Measurements from ENCODE around the gene TPSD1. TPM values are rescaled to one million over a fixed set of nuclear protein-coding genes. Genes with fewer than 3 reads are reported as not detected.
"Not testable (repeated sequence)": the region's sequence is repeated elsewhere in the genome, so short reads cannot be mapped to it uniquely, and the experiment has no call there.

The TPSD1 gene
- total RNA-seq, 1 experiment from 2014 or later: not detected

DNA sequence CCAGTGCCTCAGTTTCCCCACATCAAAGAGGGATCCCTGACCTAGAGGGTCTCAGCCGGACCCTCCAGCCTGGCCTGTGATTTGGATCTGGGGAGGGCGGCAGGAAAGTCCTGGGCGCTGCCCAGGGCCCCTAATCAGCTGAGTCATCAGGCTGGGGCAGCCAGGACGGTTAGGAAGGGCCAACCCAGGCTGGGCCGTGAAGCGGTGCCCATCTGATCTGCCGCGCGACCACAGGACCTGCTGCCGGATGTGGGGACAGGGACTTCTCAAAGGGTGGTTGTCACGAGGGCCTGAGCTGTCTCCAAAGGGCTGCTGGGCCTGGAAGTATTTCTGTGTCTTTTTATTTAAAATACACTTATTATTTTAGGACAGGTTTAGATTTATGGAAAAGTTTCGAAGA is 11.0 kb upstream of the TPSD1 start:
- no peaks in the 10 kb centered on the region for H3K4me1 Mint-ChIP-seq (ENCODE audit: low read depth, unreplicated experiment)
- H3K36me3 Mint-ChIP-seq (ENCODE audit: insufficient read depth, unreplicated experiment): no peaks in the 10 kb centered on the region
- intact Hi-C loops (cut with micrococcal nuclease; ENCODE audit: unreplicated experiment): no loop called here
- H3K4me3 Mint-ChIP-seq (ENCODE audit: low read depth, unreplicated experiment): no peak overlapping the region
- no TSS peak for BruUV-seq (replicated peaks)
- H3K9me3 Mint-ChIP-seq (ENCODE audit: low read depth, unreplicated experiment): no peaks in the 10 kb centered on the region
- peaks cover 47% of the 10 kb centered on the region for H3K27me3 Mint-ChIP-seq (ENCODE audit: unreplicated experiment)
- DNase-seq: peak; percentile 31
- CTCF ChIA-PET: interaction anchor here (0.8 kb wide), 1 partner anchor 85 kb away, joined by 4 read pairs; no protein-coding TSS in a partner anchor
- TF ChIP-seq, protein P1, sequence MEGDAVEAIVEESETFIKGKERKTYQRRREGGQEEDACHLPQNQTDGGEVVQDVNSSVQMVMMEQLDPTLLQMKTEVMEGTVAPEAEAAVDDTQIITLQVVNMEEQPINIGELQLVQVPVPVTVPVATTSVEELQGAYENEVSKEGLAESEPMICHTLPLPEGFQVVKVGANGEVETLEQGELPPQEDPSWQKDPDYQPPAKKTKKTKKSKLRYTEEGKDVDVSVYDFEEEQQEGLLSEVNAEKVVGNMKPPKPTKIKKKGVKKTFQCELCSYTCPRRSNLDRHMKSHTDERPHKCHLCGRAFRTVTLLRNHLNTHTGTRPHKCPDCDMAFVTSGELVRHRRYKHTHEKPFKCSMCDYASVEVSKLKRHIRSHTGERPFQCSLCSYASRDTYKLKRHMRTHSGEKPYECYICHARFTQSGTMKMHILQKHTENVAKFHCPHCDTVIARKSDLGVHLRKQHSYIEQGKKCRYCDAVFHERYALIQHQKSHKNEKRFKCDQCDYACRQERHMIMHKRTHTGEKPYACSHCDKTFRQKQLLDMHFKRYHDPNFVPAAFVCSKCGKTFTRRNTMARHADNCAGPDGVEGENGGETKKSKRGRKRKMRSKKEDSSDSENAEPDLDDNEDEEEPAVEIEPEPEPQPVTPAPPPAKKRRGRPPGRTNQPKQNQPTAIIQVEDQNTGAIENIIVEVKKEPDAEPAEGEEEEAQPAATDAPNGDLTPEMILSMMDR (IDR thresholded peaks at IDR 0.05; ENCODE audit: unreplicated experiment): no peak
- no peak overlapping the region for H3K27ac Mint-ChIP-seq (ENCODE audit: unreplicated experiment)

DNA sequence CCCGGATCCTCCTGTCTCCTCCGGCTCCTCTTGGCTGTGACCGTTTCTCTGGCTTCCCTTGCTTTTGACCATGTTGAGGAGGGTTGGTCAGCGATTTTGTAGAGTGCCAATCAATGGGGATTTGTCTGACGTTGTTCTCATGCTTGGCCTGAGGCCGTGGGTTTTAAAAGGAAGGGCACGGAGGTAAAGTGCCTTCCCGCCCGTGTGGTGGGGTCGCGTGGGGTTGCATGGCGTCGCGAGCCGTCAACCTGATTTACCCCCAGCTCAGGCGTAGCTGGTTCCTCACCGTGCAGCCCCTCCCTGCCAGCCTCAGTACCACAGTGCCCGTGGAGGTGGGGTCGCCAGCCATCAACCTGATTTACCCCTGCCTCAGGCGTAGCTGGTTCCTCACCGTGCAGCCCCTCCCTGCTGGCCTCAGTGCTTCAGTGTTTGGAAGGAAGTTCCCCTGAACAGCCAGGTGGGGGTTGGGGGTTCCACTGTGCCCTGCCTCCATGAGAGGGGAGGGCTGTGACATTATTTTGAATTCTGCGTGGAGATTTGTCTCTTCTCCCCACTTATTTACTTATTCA is 10.3 kb upstream of the TPSD1 start:
- no peak overlapping the region for H3K27ac Mint-ChIP-seq (ENCODE audit: unreplicated experiment)
- H3K4me1 Mint-ChIP-seq (ENCODE audit: low read depth, unreplicated experiment): no peaks in the 10 kb centered on the region
- BruUV-seq (replicated peaks): no TSS peak
- no peaks in the 10 kb centered on the region for H3K36me3 Mint-ChIP-seq (ENCODE audit: insufficient read depth, unreplicated experiment)
- TF ChIP-seq, protein P1 (IDR thresholded peaks at IDR 0.05; ENCODE audit: unreplicated experiment): no peak
- intact Hi-C loops (cut with micrococcal nuclease; ENCODE audit: unreplicated experiment): no loop called here
- CTCF ChIA-PET: interaction anchor here (0.8 kb wide), 1 partner anchor 84 kb away, joined by 4 read pairs; no protein-coding TSS in a partner anchor
- no peaks in the 10 kb centered on the region for H3K9me3 Mint-ChIP-seq (ENCODE audit: low read depth, unreplicated experiment)
- H3K27me3 Mint-ChIP-seq (ENCODE audit: unreplicated experiment): peaks cover 47% of the 10 kb centered on the region
- H3K4me3 Mint-ChIP-seq (ENCODE audit: low read depth, unreplicated experiment): no peak overlapping the region
- no peak for DNase-seq

DNA sequence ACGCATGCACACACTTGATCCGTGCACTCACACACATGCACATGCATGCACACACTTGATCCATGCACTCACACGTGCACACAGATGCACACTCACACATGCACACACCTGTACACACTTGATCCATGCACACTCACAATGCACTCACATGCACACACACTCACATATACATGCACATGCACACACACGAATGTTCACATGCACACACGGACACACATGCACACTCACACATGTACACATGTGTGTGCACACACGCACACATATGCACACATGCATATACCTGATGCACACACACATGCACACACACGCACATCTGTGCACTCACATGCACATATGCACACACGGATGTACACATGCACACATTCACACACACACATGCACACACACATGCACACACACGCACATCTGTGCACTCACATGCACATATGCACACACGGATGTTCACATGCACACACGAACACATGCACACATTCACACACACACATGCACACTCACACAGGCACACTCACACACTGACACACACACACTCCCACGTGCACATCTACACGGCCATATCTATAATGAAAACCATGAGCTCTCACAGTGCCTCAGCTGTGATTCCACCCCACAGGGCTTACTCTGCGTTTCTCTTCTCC is 7.8 kb upstream of the TPSD1 start:
- H3K27ac Mint-ChIP-seq (ENCODE audit: unreplicated experiment); BruUV-seq (replicated peaks); intact Hi-C loops (cut with micrococcal nuclease; ENCODE audit: unreplicated experiment); H3K9me3 Mint-ChIP-seq (ENCODE audit: low read depth, unreplicated experiment); H3K36me3 Mint-ChIP-seq (ENCODE audit: insufficient read depth, unreplicated experiment); DNase-seq; H3K4me1 Mint-ChIP-seq (ENCODE audit: low read depth, unreplicated experiment); H3K4me3 Mint-ChIP-seq (ENCODE audit: low read depth, unreplicated experiment): not testable (repeated sequence)
- peaks cover 45% of the 10 kb centered on the region for H3K27me3 Mint-ChIP-seq (ENCODE audit: unreplicated experiment)
- CTCF ChIA-PET: interaction anchor here (1.2 kb wide), 1 partner anchor 29 kb away, joined by 3 read pairs; no protein-coding TSS in a partner anchor

DNA sequence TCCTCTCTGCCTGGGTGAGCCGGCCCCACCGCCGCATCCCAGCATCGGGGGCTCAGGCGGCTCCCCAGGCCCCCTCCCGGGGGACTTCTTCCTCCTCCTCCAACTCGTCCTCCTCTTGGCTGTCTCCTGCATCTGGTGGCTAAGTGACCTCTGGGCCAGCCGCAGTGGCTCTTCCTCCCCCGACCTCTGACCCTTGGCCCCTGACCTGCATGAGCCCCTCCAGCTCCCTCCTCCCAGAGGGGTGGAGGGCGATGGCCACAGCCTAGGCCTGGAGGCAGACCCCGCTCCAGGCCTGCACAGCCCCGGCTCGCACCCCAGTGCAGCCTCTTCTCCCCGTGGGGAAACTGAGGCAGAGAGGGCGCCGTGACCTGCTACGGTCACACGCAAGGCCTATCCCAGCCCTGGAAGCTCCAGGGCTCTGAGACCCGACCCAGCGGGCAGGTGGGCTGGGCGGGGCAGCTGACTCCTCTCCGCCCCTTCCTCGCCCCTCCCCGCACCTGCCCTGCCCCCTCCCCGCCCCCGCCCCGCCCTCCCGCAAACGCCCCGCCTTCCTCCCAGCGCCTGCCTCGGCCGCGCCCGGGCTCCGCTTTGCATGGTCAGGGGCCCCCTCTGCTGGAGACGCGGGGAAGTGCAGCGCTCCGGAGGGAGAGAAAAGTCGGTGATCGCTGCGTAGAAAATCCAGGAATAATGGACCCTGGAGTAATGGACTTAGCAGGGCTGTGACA is 6.7 kb upstream of the TPSD1 start:
- BruUV-seq (replicated peaks); CTCF ChIA-PET; intact Hi-C loops (cut with micrococcal nuclease; ENCODE audit: unreplicated experiment); H3K27ac Mint-ChIP-seq (ENCODE audit: unreplicated experiment); H3K4me1 Mint-ChIP-seq (ENCODE audit: low read depth, unreplicated experiment); DNase-seq; H3K4me3 Mint-ChIP-seq (ENCODE audit: low read depth, unreplicated experiment); H3K36me3 Mint-ChIP-seq (ENCODE audit: insufficient read depth, unreplicated experiment); H3K9me3 Mint-ChIP-seq (ENCODE audit: low read depth, unreplicated experiment): not testable (repeated sequence)
- H3K27me3 Mint-ChIP-seq (ENCODE audit: unreplicated experiment): peaks cover 36% of the 10 kb centered on the region

DNA sequence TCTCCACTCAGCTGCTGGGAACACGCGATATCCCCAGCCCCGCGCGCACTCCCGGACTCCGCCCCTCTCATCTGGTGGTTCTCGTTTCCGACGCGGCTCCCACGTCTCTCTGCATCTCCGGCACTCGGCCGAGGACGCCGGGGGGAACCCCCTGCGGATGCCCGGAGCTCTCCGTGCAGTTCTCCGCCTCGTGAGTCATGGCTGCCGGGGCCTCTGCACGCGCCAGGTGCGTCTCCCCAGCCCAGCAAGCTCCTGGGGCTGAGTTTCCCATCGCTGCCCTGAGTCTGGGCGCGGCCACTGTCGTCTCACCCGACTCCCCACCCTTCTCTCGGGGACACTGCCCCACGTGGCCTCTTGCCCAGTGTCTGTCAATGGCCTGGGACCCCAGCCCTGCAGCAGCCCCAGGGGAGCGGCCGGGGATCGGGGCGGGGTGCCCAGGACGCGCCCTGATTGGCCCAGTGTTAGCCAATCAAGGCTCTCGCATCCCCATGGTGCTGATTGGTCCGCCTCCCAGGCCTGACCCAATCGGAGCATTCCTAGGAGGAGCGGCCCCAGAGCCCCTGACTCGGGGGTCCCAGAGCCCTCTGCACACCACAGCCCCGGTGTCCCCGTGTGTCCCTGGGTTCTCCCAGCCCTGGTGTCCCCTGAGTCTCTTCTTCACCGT is 2.0 kb upstream of the TPSD1 start:
- not testable (repeated sequence) for H3K36me3 Mint-ChIP-seq (ENCODE audit: insufficient read depth, unreplicated experiment)

DNA sequence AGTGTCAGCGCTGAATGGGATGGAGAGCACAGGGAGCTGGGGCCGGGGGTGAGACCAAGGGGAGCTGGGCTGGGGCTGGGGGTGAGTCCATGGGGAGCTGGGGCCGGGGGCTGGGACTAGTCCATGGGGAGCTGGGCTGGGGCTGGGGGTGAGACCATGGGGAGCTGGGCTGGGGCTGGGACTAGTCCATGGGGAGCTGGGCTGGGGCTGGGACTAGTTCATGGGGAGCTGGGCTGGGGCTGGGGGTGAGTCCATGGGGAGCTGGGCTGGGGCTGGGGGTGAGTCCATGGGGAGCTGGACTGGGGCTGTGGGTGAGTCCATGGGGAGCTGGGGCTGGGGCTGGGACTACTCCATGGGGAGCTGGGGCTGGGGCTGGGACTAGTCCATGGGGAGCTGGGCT is 1.0 kb upstream of the TPSD1 start:
- CTCF ChIA-PET: not testable (repeated sequence)
- H3K27me3 Mint-ChIP-seq (ENCODE audit: unreplicated experiment): peaks cover 45% of the 10 kb centered on the region

More for the DNA sequence above, 2.0 kb upstream of the TPSD1 start:
- H3K4me1 Mint-ChIP-seq (ENCODE audit: low read depth, unreplicated experiment); CTCF ChIA-PET; H3K4me3 Mint-ChIP-seq (ENCODE audit: low read depth, unreplicated experiment); intact Hi-C loops (cut with micrococcal nuclease; ENCODE audit: unreplicated experiment); H3K27ac Mint-ChIP-seq (ENCODE audit: unreplicated experiment); DNase-seq; H3K9me3 Mint-ChIP-seq (ENCODE audit: low read depth, unreplicated experiment); BruUV-seq (replicated peaks): not testable (repeated sequence)
- H3K27me3 Mint-ChIP-seq (ENCODE audit: unreplicated experiment): peaks cover 35% of the 10 kb centered on the region

DNA sequence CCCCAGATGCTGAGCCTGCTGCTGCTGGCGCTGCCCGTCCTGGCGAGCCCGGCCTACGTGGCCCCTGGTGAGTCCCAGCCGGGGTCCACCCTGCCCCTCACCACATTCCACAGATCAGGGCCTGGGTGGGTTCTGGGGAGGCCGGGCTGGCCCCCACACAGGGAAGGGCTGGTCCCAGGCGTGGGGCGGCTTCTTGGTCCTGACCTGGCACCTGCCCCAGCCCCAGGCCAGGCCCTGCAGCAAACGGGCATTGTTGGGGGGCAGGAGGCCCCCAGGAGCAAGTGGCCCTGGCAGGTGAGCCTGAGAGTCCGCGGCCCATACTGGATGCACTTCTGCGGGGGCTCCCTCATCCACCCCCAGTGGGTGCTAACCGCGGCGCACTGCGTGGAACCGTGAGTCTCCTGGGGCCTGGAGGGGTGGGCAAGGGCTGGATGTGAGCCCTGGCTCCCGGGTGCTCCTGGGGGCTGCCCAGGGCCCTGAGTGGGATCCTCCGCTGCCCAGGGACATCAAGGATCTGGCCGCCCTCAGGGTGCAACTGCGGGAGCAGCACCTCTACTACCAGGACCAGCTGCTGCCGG is 516 bp downstream of the TPSD1 start:
- intact Hi-C loops (cut with micrococcal nuclease; ENCODE audit: unreplicated experiment); H3K4me1 Mint-ChIP-seq (ENCODE audit: low read depth, unreplicated experiment); DNase-seq; H3K27ac Mint-ChIP-seq (ENCODE audit: unreplicated experiment); H3K4me3 Mint-ChIP-seq (ENCODE audit: low read depth, unreplicated experiment); BruUV-seq (replicated peaks); H3K9me3 Mint-ChIP-seq (ENCODE audit: low read depth, unreplicated experiment); CTCF ChIA-PET: not testable (repeated sequence)
- H3K27me3 Mint-ChIP-seq (ENCODE audit: unreplicated experiment): peaks cover 60% of the 10 kb centered on the region
- peaks cover 12% of the 10 kb centered on the region for H3K36me3 Mint-ChIP-seq (ENCODE audit: insufficient read depth, unreplicated experiment)

More for the DNA sequence above, 1.0 kb upstream of the TPSD1 start:
- H3K4me1 Mint-ChIP-seq (ENCODE audit: low read depth, unreplicated experiment); H3K9me3 Mint-ChIP-seq (ENCODE audit: low read depth, unreplicated experiment); DNase-seq; H3K27ac Mint-ChIP-seq (ENCODE audit: unreplicated experiment); H3K4me3 Mint-ChIP-seq (ENCODE audit: low read depth, unreplicated experiment); BruUV-seq (replicated peaks); intact Hi-C loops (cut with micrococcal nuclease; ENCODE audit: unreplicated experiment): not testable (repeated sequence)
- H3K36me3 Mint-ChIP-seq (ENCODE audit: insufficient read depth, unreplicated experiment): peaks cover 12% of the 10 kb centered on the region
